HG03060 (cell line): ENCODE measurements around the gene AFF3.
"Not testable (repeated sequence)": the region's sequence is repeated elsewhere in the genome, so short reads cannot be mapped to it uniquely, and the experiment has no call there.

ENCODE experiments used
- ATAC-seq: cut with Tn5 transposase; IDR thresholded peaks from one replicate; pipeline ENCODE4 v1.9.1; 2021; ENCODE audit warnings: low read depth, moderate number of reproducible peaks; ENCODE audit not compliant: unreplicated experiment

AFF3 gene

GRCh38 chr2:100142393-100142792 is at the start of gene AFF3:
Gene AFF3 (minus strand): TSS chr2:100142590. CDS start chr2:100104454, 38,136 bp downstream.
- peak; percentile 98 for ATAC-seq

GRCh38 chr2:100189387-100189786 is 47.0 kb upstream of the AFF3 start:
- no peak for ATAC-seq

GRCh38 chr2:100188326-100188725 is 45.9 kb upstream of the AFF3 start:
- no peak for ATAC-seq

- ATAC-seq: no peak
Observed at GRCh38 chr2:100186126-100186525, 43.7 kb upstream of the AFF3 start.

- no peak for ATAC-seq
Observed at GRCh38 chr2:100185516-100185915, 43.1 kb upstream of the AFF3 start.

GRCh38 chr2:100185105-100185504 is 42.7 kb upstream of the AFF3 start:
- no peak for ATAC-seq

- ATAC-seq: no peak
Observed at GRCh38 chr2:100184055-100184737, 41.8 kb upstream of the AFF3 start.

- no peak for ATAC-seq
Observed at GRCh38 chr2:100182494-100183361, 40.3 kb upstream of the AFF3 start.

GRCh38 chr2:100180503-100180902 is 38.1 kb upstream of the AFF3 start:
- ATAC-seq: no peak

GRCh38 chr2:100179806-100180205 is 37.4 kb upstream of the AFF3 start:
- no peak for ATAC-seq

- no peak for ATAC-seq
Observed at GRCh38 chr2:100178864-100179263, 36.5 kb upstream of the AFF3 start.

GRCh38 chr2:100178085-100178788 is 35.8 kb upstream of the AFF3 start:
- peak; percentile 48 for ATAC-seq

- ATAC-seq: no peak
Observed at GRCh38 chr2:100176925-100177324, 34.5 kb upstream of the AFF3 start.

GRCh38 chr2:100174026-100174431 is 31.6 kb upstream of the AFF3 start:
- ATAC-seq: no peak

GRCh38 chr2:100166701-100167100 is 24.3 kb upstream of the AFF3 start:
- ATAC-seq: no peak

- no peak for ATAC-seq
Observed at GRCh38 chr2:100163605-100164004, 21.2 kb upstream of the AFF3 start.

- no peak for ATAC-seq
Observed at GRCh38 chr2:100161945-100162620, 19.7 kb upstream of the AFF3 start.

- no peak for ATAC-seq
Observed at GRCh38 chr2:100160396-100160795, 18.0 kb upstream of the AFF3 start.

- ATAC-seq: not testable (repeated sequence)
Observed at GRCh38 chr2:100151832-100152231, 9.4 kb upstream of the AFF3 start.

- ATAC-seq: no peak
Observed at GRCh38 chr2:100151310-100151709, 8.9 kb upstream of the AFF3 start.

GRCh38 chr2:100148883-100149282 is 6.5 kb upstream of the AFF3 start:
- no peak for ATAC-seq
